B cell (primary cell): ENCODE data around the gene MUC22. TPM values are rescaled to one million over a fixed set of nuclear protein-coding genes. Genes with fewer than 3 reads are reported as not detected.

Experiments used
- ATAC-seq: fragments of 200-7000 bp; cut with Tn5 transposase; one replicate; pipeline ENCODE4 v1.10.0; 2021; ENCODE audit warnings: low read depth, mild to moderate bottlenecking, moderate number of reproducible peaks, moderate library complexity
- CTCF ChIA-PET: fragments of 350-600 bp; sonication (Branson Sonifier 250); formaldehyde crosslinking; loops from one replicate; lab custom pipeline; 2021; ENCODE audit warnings: antibody characterized with exemption, inconsistent platforms; lab: Charles Lee
- POLR2A ChIA-PET: fragments of 350-600 bp; sonication (Branson Sonifier 250); formaldehyde crosslinking; loops from one replicate; lab custom pipeline; 2021; ENCODE audit warnings: antibody characterized with exemption; lab: Charles Lee
- DNase-seq: peaks from one replicate; pipeline ENCODE4 v3.0.0; 2013
- H2AFZ ChIP-seq: 2 replicates; pipeline ENCODE4 v1.6.1; 2012; ENCODE audit warnings: mild to moderate bottlenecking, low read depth, low read length; ENCODE audit not compliant: insufficient read depth, poor library complexity, severe bottlenecking
- H3K27ac ChIP-seq, 2 donors: 1 replicate in 1 of 2; 2 replicates in 1 of 2; pipeline ENCODE4 v1.5.1; 2012 to 2013; ENCODE audit warnings: low read length in 2 of 2, mild to moderate bottlenecking in 2 of 2, moderate library complexity in 1 of 2
- H3K27me3 ChIP-seq, 4 experiments: fragments of 200-600 bp in 1 of 4; sonication (generic) in 1 of 4; replicated peaks in 1 of 4; 1 replicate in 2 of 4; 2 replicates in 2 of 4; pipeline versions ENCODE4 v1.6.1 to v1.7.0; 2013 to 2016; ENCODE audit warnings: low read length in 3 of 4, mild to moderate bottlenecking in 2 of 4, mixed read lengths in 1 of 4, moderate library complexity in 1 of 4; ENCODE audit not compliant: insufficient read depth in 4 of 4, control insufficient read depth in 3 of 4; ENCODE audit errors: control extremely low read depth in 1 of 4
- H3K36me3 ChIP-seq, 2 experiments: replicated peaks in 1 of 2; 1 replicate in 1 of 2; 2 replicates in 1 of 2; pipeline versions ENCODE4 v1.6.1 to v1.7.1; 2013; ENCODE audit warnings: low read length in 1 of 2; ENCODE audit not compliant: insufficient read depth in 2 of 2, control insufficient read depth in 1 of 2; ENCODE audit errors: control extremely low read depth in 1 of 2, extremely low read depth in 1 of 2
- H3K4me1 ChIP-seq, 2 donors: fragments of 200-600 bp in 1 of 2; sonication (generic) in 1 of 2; 1 replicate in 1 of 2; 2 replicates in 1 of 2; pipeline versions ENCODE4 v1.5.1 to v1.6.1; 2013 to 2017; ENCODE audit warnings: low read length in 2 of 2; ENCODE audit not compliant: control insufficient read depth in 2 of 2, insufficient read depth in 2 of 2
- H3K4me2 ChIP-seq: replicated peaks from 2 replicates; pipeline ENCODE3; 2012; ENCODE audit warnings: mild to moderate bottlenecking, low read depth, low read length; ENCODE audit not compliant: poor library complexity, severe bottlenecking
- H3K4me3 ChIP-seq, 5 experiments: fragments of 200-600 bp in 1 of 5; sonication (generic) in 1 of 5; 1 replicate in 3 of 5; 2 replicates in 2 of 5; pipeline versions ENCODE4 v1.5.1 to v1.7.0; 2011 to 2016; ENCODE audit warnings: low read length in 4 of 5, mild to moderate bottlenecking in 4 of 5, low read depth in 2 of 5, control low read depth in 1 of 5, moderate library complexity in 1 of 5; ENCODE audit not compliant: insufficient read depth in 1 of 5; ENCODE audit errors: control extremely low read depth in 1 of 5, extremely low read depth in 1 of 5
- H3K79me2 ChIP-seq: fragments of 200-600 bp; sonication (generic); one replicate; pipeline ENCODE4 v1.6.0; 2016; ENCODE audit warnings: low read length; ENCODE audit not compliant: control insufficient read depth, insufficient read depth
- H3K9ac ChIP-seq: fragments of 200-600 bp; sonication (generic); 2 replicates; pipeline ENCODE4 v1.6.1; 2017; ENCODE audit warnings: mild to moderate bottlenecking, low read length, moderate library complexity
- H3K9me3 ChIP-seq, 3 donors: one replicate each; pipeline versions ENCODE4 v1.6.1 to v1.7.1; 2013; ENCODE audit warnings: low read length in 2 of 3; ENCODE audit not compliant: control insufficient read depth in 2 of 3, insufficient read depth in 1 of 3; ENCODE audit errors: control extremely low read depth in 1 of 3
- H4K20me1 ChIP-seq: 2 replicates; pipeline ENCODE4 v1.6.0; 2012; ENCODE audit warnings: mild to moderate bottlenecking, low read length; ENCODE audit not compliant: insufficient read depth, control insufficient read depth, poor library complexity, severe bottlenecking
- H3K27ac Mint-ChIP-seq: one replicate; pipeline ENCODE4 v1.8.0; 2021; ENCODE audit warnings: mixed read lengths
- H3K27me3 Mint-ChIP-seq: one replicate; pipeline ENCODE4 v1.8.0; 2021; ENCODE audit warnings: mixed read lengths
- H3K4me1 Mint-ChIP-seq: one replicate; pipeline ENCODE4 v1.8.0; 2021; ENCODE audit warnings: mixed read lengths
- H3K4me3 Mint-ChIP-seq: one replicate; pipeline ENCODE4 v1.8.0; 2021; ENCODE audit warnings: mixed read lengths
- H3K9me3 Mint-ChIP-seq: one replicate; pipeline ENCODE4 v1.8.0; 2022; ENCODE audit warnings: mixed read lengths; ENCODE audit not compliant: insufficient read depth
- CTCF ChIP-seq: fragments of 200-600 bp; IDR thresholded peaks from one replicate; pipeline ENCODE4 v1.8.0; 2022; ENCODE audit warnings: antibody characterized with exemption, mild to moderate bottlenecking
- EZH2 ChIP-seq: IDR thresholded peaks from 2 replicates; pipeline ENCODE4 v1.6.1; 2012; ENCODE audit warnings: borderline replicate concordance, low read depth, mild to moderate bottlenecking, moderate library complexity, low read length; ENCODE audit not compliant: insufficient read depth, poor library complexity, severe bottlenecking
- WGBS: methylation state at CpG from one replicate; pipeline ENCODE4 v1.1.5; 2013; ENCODE audit warnings: missing lambda C conversion rate; ENCODE audit not compliant: insufficient coverage; 5-methylcytosine and 5-hydroxymethylcytosine counted together
- intact Hi-C: fragments of 100-400 bp; cut with micrococcal nuclease; formaldehyde crosslinking; loops from one replicate; pipeline ENCODE4 v1.10.0; 2022
- polyA plus RNA-seq: library from polyadenylated mRNA; depleted of rRNA; stranded (reverse); fragments of >200 nt; gene quantifications from 2 replicates; pipeline ENCODE4 v1.2.3, GENCODE V29; 2012
- total RNA-seq, 2 donors: library from RNA; stranded (reverse); fragments of 120-200 nt in 1 of 2; gene quantifications; 1 replicate in 1 of 2; 2 replicates in 1 of 2; pipeline versions ENCODE4 v1.2.3 to v1.2.4, GENCODE V29; 2013 to 2022

The MUC22 gene
- total and polyA plus RNA-seq, 2 donors (not counting 1 experiment from before 2014, with no cell fraction given), result not detected

- Histone ChIP-seq H3K9me3 (peaks cover 0 to under 1% (median 0%) of the 10 kb centered on the region in 3 donors), H3K4me2 (no peak overlapping the region), H3K4me1 (no peaks in the 10 kb centered on the region), H3K27me3 (peaks cover 0 to 10% (median 5%) of the 10 kb centered on the region in 4 experiments), H4K20me1 (no peaks in the 10 kb centered on the region), H3K79me2 (no peaks in the 10 kb centered on the region), H3K27ac (no peak overlapping the region), H2AFZ (no peak overlapping the region), H3K4me3 (no peak overlapping the region), H3K9ac (no peak overlapping the region), H3K36me3 (no peaks in the 10 kb centered on the region)
- peaks cover 5% of the 10 kb centered on the region for H3K4me1 Mint-ChIP-seq
- TF ChIP-seq EZH2, result no peak
- TF ChIP-seq CTCF, result no peak
- WGBS, result 93% methylated on average over 3 of the region's 5 CpGs
- CTCF ChIA-PET, result no interaction called here
- H3K27me3 Mint-ChIP-seq, result peaks cover 32% of the 10 kb centered on the region
- no peak for DNase-seq
- ATAC-seq, result no peak
- intact Hi-C loops, result no loop called here
- H3K27ac Mint-ChIP-seq, result no peak overlapping the region
- no peaks in the 10 kb centered on the region for H3K9me3 Mint-ChIP-seq
- H3K4me3 Mint-ChIP-seq, result no peak overlapping the region
- POLR2A ChIA-PET, result no interaction called here
Measured at GRCh38 chr6:30970946-30971345, 39.3 kb upstream of the MUC22 start.

GRCh38 chr6:30972816-30973215, 37.5 kb upstream of the MUC22 start:
- DNase-seq (no peak), ATAC-seq (no peak)
- Histone ChIP-seq H3K79me2 (no peaks in the 10 kb centered on the region), H3K9me3 (no peaks in the 10 kb centered on the region), H3K4me2 (no peak overlapping the region), H3K4me3 (no peak overlapping the region), H4K20me1 (no peaks in the 10 kb centered on the region), H3K27me3 (peaks cover 0 to 9% (median 5%) of the 10 kb centered on the region in 4 experiments), H2AFZ (no peak overlapping the region), H3K4me1 (no peaks in the 10 kb centered on the region), H3K9ac (no peak overlapping the region), H3K36me3 (no peaks in the 10 kb centered on the region), H3K27ac (no peak overlapping the region)
- H3K27me3 Mint-ChIP-seq, result peaks cover 25% of the 10 kb centered on the region
- no peaks in the 10 kb centered on the region for H3K9me3 Mint-ChIP-seq
- CTCF ChIA-PET, result interaction anchor here (1.2 to 1.5 kb wide), 2 partner anchors 9 to 115 kb away, joined by 3 to 4 read pairs; no protein-coding TSS in a partner anchor
- no peak overlapping the region for H3K4me3 Mint-ChIP-seq
- intact Hi-C loops, result no loop called here
- 100% methylated on average over 3 of the region's 4 CpGs for WGBS
- POLR2A ChIA-PET, result interaction anchor here (0.6 kb wide), 1 partner anchor 140 kb away, joined by 3 read pairs; no protein-coding TSS in a partner anchor
- H3K4me1 Mint-ChIP-seq, result peaks cover 5% of the 10 kb centered on the region
- TF ChIP-seq EZH2 (no peak), CTCF (no peak)
- no peak overlapping the region for H3K27ac Mint-ChIP-seq
